ENCODE data around the gene CIT. TPM values are rescaled to one million over a fixed set of nuclear protein-coding genes. Genes with fewer than 3 reads are reported as not detected.
"Not testable (repeated sequence)": the region's sequence is repeated elsewhere in the genome, so short reads cannot be mapped to it uniquely, and the experiment has no call there.

Gene CIT, protein sequence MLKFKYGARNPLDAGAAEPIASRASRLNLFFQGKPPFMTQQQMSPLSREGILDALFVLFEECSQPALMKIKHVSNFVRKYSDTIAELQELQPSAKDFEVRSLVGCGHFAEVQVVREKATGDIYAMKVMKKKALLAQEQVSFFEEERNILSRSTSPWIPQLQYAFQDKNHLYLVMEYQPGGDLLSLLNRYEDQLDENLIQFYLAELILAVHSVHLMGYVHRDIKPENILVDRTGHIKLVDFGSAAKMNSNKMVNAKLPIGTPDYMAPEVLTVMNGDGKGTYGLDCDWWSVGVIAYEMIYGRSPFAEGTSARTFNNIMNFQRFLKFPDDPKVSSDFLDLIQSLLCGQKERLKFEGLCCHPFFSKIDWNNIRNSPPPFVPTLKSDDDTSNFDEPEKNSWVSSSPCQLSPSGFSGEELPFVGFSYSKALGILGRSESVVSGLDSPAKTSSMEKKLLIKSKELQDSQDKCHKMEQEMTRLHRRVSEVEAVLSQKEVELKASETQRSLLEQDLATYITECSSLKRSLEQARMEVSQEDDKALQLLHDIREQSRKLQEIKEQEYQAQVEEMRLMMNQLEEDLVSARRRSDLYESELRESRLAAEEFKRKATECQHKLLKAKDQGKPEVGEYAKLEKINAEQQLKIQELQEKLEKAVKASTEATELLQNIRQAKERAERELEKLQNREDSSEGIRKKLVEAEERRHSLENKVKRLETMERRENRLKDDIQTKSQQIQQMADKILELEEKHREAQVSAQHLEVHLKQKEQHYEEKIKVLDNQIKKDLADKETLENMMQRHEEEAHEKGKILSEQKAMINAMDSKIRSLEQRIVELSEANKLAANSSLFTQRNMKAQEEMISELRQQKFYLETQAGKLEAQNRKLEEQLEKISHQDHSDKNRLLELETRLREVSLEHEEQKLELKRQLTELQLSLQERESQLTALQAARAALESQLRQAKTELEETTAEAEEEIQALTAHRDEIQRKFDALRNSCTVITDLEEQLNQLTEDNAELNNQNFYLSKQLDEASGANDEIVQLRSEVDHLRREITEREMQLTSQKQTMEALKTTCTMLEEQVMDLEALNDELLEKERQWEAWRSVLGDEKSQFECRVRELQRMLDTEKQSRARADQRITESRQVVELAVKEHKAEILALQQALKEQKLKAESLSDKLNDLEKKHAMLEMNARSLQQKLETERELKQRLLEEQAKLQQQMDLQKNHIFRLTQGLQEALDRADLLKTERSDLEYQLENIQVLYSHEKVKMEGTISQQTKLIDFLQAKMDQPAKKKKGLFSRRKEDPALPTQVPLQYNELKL (N-terminal part only)
- total RNA-seq (2014; rRNA removed; shearing (Covaris generic); ENCODE audit: low replicate concordance), result 13.3 and 20.9 TPM in 2 replicates

DNA sequence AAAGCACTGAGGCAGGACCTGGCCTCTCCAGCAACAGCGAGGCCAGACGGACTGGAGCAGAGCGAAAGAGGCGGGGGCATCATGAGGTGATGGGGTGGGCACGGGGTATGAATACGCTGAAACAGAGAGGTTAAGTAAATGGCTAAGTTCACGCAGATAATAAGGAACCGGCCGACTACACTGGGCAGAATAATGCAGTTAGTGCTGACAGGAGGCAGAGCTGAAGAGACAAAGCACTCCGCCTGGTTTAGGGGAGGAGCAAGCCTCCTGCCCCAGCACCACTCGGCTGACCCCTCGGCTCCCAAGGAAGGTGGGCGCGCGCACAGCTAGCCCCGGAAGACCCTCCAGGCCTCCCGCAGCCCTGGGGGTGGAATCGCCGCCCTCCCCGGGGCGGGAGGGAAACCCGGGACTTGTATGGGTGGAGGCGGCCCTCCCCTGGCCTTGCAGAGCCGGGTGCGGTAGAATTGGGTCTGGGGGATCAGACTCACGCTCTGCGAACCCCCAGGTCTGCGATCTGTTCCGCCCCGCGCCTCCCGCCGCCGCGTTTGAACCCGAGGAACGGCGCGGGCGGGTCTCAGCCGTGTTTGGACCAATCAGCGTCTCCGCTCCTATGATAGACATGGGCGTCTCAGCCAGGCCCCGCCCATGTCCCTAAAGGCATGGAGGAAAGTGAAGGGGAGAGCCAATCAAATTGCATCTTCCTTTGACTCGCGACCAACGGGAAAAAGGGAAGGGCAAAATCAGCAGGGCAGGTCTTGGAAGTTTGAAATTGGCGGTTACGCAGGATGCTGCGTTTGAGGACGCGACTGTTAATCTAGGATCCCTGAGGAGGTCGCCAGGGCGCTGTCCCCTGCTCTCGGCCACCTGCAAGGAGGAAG lies at the start of gene CIT:
Gene CIT (minus strand): TSS at position 560 of the 878 bp plus-strand sequence. CDS start 1,152 bp downstream, outside the sequence.
- in situ Hi-C loops (cut with HindIII; ENCODE audit: low pct_unique_long_range_greater_than_20kb, low sequenced_read_pairs), result no loop called here
- peak; percentile 96 for DNase-seq (ENCODE audit: low read depth)

DNA sequence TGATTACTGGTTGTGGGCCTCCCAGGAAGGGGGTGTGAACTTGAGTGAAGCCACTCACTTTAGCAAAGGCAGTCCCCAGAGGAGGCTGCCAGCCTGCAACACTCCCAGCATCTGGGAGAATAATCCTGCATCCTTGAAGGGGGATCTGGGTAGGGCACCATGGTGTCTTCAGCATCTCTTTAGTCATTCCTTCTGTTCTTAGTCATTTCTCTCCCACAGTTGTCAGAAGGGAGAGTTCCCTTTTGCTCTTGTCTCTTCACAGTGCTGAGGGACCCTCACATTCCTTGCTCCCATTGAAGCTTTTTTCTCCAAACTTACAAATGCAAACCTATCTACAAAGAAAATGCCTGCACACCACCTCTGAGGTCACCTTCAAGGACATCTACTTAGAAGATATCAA lies 48.1 kb upstream of the CIT start:
- no peak for DNase-seq (ENCODE audit: low read depth)
- in situ Hi-C loops (cut with HindIII; ENCODE audit: low pct_unique_long_range_greater_than_20kb, low sequenced_read_pairs), result no loop called here

DNA sequence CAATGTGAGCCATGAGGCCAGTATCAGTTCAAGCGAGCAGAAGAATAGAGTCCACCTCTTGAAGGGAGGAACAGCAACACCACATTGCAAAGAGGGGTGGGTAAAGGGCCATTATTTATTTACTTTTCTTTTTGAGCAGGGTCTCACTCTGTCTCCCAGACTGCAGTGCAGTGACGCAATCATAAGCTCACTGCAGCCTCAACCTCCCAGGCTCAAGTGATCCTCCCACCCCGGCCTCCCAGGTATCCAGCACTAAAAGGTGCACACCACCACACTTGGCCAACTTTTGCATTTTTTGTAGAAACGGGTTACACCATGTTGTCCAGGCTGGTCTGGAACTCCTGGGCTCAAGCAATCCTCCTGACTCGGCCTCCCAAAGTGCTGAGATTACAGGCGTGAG lies 42.9 kb upstream of the CIT start:
- no peak for DNase-seq (ENCODE audit: low read depth)
- in situ Hi-C loops (cut with HindIII; ENCODE audit: low pct_unique_long_range_greater_than_20kb, low sequenced_read_pairs), result no loop called here

DNA sequence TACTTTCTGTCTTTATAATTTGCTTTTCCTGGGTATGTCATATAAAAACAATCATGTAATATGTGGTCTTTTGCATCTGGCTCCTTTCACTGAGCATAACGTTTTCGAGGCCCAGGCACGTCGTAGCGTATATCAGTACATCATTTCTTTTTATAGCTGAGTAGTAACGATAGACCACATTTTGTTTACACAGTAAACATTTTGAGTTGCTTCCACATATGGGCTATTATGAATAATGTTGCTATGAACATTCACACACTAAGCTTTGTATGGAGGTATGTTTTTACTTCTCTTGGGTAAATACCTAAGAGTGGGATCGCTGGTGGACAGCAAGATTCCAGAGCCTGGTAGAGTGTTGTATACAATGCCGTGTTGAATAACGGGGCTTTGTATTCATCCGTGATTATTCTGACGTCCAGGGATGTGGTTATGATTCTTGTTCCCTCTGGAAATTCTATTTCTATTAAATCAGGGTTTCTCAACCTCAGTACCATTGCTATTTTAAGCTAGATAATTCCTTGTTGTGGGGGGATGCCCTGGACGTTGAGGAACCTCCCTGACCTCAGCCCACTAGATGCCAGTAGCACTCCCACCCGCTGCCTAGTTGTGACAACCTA lies 38.9 kb upstream of the CIT start:
- in situ Hi-C loops (cut with HindIII; ENCODE audit: low pct_unique_long_range_greater_than_20kb, low sequenced_read_pairs), result no loop called here
- no peak for DNase-seq (ENCODE audit: low read depth)

DNA sequence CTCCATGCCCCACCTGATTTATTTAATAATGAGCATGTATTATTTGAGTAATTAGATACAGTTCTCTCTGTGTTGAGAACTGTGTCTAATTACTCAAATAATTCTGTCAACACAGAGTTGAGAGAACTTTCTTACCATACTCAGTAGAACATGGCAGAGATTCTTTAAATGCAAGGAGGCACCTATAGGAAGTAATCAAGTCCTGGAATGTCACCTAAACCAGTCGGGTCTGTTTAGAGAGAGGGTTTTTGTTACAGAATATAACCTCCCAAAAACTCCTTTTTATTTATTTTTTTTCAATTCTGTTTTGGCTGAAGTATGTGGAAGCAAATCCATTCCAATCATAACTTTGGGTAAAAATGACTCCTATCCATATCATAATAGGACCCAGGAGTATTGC lies 37.5 kb upstream of the CIT start:
- DNase-seq (ENCODE audit: low read depth), result no peak
- in situ Hi-C loops (cut with HindIII; ENCODE audit: low pct_unique_long_range_greater_than_20kb, low sequenced_read_pairs), result no loop called here

DNA sequence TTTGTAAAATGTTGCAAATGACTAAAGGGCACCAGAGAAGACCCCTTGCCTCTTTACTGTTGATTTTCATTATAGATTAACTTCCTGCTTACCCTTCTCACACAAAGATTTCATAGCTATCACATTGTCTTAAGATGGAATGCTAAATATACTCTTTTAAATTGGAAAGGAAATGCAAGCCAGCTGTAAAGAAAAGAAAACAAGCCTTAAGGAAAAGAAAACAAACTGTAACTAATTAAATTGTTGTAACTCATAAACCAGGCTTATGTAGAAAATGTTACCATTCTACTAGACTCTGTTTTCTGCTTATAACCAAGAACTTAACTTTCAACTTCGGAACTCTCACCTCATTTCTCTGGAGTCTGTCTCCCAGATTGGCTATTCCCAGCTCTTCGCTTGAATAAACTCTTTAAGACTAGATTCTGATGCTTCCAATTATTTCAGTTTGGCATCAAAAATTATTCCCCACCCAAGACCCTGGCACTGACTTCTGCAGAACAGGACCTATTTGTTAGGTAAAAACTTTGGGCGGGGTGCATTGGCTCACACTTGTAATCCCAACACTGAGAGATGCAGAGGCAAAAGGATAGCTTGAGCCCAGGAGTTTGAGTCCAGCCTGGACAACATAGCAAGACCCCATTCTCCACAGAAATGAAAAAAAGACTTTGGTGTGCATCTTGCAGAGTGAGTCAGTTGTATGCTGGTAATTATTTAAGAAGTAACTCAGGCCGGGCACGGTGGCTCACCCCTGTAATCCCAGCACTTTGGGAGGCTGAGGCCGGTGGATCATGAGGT lies 36.6 kb upstream of the CIT start:
- in situ Hi-C loops (cut with HindIII; ENCODE audit: low pct_unique_long_range_greater_than_20kb, low sequenced_read_pairs), result no loop called here
- DNase-seq (ENCODE audit: low read depth), result no peak

DNA sequence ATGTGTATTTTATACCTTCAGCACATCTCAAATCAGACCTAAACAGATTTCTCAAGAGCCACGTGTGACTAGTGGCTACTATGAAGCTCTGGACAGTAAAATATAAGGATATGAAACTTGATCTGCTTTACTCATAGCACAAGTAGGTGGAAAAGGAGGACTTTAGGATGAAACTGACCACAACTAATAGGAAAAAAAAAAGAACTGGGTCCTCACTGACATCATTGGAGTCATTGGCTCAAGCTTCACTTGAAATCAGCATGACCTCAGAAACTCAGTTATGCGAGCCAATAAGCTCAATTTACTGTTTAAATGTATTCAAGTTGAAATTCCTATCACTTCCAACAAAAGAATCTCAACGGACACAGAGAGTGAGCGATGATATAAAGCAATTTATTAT lies 34.1 kb upstream of the CIT start:
- in situ Hi-C loops (cut with HindIII; ENCODE audit: low pct_unique_long_range_greater_than_20kb, low sequenced_read_pairs), result no loop called here
- DNase-seq (ENCODE audit: low read depth), result no peak

DNA sequence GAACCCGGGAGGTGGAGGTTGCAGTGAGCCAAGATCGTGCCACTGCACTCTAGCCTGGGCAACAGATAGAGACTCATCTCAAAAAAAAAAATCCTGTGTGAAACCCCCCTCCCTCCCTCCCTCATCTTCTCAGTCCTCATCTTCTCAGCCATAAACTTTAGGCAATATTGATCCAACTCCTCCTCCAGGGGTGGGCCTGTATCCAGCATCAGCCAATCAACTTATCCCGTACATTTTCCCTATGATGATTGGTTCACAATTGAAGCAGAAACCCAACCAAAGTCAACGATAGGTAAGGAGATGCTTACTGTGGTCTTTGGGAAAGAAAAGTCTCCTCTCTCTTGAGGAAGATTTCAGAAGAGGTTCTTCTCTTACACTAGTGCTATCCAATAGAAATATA lies 33.5 kb upstream of the CIT start:
- in situ Hi-C loops (cut with HindIII; ENCODE audit: low pct_unique_long_range_greater_than_20kb, low sequenced_read_pairs), result no loop called here
- DNase-seq (ENCODE audit: low read depth), result no peak

DNA sequence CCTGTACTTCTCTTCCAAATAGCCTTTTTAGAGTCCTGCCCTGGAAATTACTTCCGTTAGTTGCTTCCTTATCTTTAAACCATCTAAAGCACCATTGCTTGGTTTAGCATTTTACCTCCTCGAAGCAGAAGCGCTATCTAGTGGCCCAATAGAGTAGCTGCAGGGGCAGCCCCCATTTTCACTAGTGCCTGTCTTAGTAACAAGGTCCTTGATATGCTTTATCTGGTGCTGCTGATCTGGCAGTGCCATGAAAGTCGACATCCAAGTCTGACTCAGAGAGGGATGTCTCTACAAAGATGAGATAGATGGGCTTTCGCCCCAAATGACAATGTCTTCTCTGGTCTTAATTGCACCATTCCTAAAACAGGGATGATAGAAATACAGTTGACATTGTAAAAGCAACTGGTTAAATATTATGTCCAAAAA lies 25.0 kb upstream of the CIT start:
- DNase-seq (ENCODE audit: low read depth), result peak; percentile 71
- in situ Hi-C loops (cut with HindIII; ENCODE audit: low pct_unique_long_range_greater_than_20kb, low sequenced_read_pairs), result no loop called here

DNA sequence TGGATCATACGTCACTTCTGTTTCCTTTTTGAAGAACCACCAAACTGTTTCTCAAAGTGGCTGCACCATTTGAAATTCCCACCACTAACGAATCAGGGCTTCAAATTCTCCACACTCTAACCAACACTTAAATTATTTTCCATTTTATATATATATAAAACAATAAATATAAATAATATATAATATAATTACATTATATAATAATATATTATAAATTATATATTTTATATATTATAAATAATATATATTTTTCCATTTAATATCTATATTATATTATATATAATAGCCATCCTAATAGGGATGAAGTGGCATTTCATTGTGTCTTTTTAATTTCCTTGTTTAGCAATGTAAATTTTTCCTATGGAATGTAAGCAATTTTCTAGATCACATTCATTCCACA lies 24.6 kb upstream of the CIT start:
- no peak for DNase-seq (ENCODE audit: low read depth)

DNA sequence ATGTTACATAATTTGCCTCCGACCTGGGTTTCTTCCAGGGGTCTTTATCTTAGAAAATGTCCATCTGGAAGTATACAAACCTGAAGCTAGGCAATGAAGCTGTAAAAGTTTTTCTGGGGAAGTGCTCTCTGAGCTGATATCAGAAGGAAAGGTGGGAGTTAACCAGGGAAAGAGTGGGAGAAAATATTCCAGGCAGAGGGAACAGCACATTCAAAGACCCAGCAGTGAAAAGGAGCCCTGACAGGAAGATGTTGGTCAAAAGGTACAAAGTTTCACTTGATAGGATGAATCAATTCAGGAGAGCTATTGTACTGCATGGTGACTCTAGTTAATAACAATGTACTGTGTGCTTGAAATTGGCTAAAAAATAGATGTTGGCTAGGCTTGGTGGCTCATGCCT lies 17.8 kb upstream of the CIT start:
- in situ Hi-C loops (cut with HindIII; ENCODE audit: low pct_unique_long_range_greater_than_20kb, low sequenced_read_pairs), result no loop called here

More for the DNA sequence above, 24.6 kb upstream of the CIT start:
- in situ Hi-C loops (cut with HindIII; ENCODE audit: low pct_unique_long_range_greater_than_20kb, low sequenced_read_pairs), result no loop called here

DNA sequence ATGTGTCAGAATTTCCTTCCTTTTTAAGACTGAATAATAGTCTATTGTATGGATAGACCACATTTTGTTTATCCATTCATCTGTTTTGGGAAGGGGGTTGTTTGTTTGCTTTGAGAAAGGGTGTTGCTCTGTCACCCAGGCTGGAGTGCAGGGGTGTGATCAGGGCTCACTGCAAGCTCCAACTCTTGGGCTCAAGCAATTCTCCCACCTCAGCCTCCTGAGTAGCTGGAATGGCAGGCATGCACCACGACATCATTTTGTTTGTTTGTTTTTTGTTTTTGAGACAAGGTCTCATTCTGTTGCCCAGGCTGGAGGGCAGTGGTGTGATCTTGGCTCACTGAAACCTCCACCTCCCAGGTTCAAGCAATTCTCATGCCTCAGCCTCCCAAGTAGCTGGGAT lies 15.5 kb upstream of the CIT start:
- in situ Hi-C loops (cut with HindIII; ENCODE audit: low pct_unique_long_range_greater_than_20kb, low sequenced_read_pairs); DNase-seq (ENCODE audit: low read depth): not testable (repeated sequence)

More for the DNA sequence above, 17.8 kb upstream of the CIT start:
- DNase-seq (ENCODE audit: low read depth), result no peak

DNA sequence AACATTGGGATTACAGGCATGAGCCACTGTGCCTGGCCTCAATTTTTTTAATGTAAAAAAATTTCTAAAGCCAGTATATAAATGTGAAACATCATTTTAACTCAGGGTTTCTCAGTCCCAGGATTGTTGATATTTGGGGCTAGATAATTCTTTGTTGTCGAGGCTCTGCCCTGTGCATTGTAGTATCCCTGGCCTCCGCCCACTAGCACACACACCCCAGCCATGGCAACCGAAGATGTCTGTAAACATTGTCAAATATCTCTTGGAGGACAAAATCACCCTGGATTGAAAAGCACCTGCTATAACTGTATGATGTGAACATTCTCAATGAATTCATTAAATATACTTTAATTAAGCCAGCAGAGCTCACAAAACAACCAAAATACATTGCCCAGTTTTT lies 8.4 kb upstream of the CIT start:
- DNase-seq (ENCODE audit: low read depth), result no peak
- in situ Hi-C loops (cut with HindIII; ENCODE audit: low pct_unique_long_range_greater_than_20kb, low sequenced_read_pairs), result no loop called here

DNA sequence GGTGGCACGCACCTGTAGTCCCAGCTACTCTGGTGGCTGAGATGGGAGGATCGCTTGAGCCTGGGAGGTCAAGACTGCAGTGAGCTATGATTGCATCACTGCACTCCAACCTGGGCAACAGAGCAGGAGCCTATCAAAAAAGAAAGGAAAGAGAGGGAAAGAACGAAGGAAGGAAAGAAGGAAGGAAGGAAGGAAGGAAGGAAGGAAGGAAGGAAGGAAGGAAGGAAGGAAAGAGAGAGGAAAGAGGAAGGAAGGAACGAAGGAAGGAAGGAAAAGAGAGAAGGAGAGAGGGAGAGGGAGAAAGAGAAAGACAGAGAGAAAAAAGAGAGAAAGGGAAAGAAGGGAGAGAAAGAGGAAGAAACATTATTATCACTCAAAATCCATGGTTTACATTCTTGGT lies 6.7 kb upstream of the CIT start:
- in situ Hi-C loops (cut with HindIII; ENCODE audit: low pct_unique_long_range_greater_than_20kb, low sequenced_read_pairs); DNase-seq (ENCODE audit: low read depth): not testable (repeated sequence)

DNA sequence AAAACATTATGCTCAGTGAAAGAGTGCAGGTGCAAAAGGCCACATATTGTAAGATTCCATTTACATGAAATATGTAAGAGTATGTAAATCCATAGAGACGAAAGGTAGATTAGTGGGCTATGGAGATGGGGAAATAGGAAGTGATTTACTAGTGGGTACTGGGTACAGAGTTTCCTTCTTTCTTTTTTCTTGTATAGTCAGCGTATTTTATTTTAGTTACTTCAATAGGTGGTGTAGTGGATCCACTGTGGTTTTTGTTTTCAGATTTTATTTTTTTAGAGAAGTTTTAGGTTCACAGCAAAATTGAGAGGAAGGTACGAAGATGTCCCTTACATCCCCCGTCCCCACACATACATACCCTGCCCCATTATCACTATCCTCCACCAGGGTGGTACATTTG lies 6.1 kb upstream of the CIT start:
- DNase-seq (ENCODE audit: low read depth), result no peak
- in situ Hi-C loops (cut with HindIII; ENCODE audit: low pct_unique_long_range_greater_than_20kb, low sequenced_read_pairs), result no loop called here

DNA sequence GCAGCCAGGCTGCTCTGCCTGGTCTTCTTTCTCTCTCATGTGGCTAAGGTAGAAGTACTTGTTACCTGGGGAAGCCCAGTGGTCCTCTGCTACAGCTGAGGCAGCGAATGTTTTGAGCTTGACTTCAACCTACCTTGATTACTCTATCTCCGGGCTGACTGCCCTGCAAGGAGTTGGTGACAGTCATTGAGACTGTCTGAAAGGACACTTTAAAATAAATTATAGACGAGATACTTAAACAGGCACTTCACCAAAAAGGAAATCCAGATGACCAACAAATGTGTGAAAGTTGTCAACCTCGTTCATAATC lies 474 bp upstream of the CIT start:
- in situ Hi-C loops (cut with HindIII; ENCODE audit: low pct_unique_long_range_greater_than_20kb, low sequenced_read_pairs), result no loop called here

DNA sequence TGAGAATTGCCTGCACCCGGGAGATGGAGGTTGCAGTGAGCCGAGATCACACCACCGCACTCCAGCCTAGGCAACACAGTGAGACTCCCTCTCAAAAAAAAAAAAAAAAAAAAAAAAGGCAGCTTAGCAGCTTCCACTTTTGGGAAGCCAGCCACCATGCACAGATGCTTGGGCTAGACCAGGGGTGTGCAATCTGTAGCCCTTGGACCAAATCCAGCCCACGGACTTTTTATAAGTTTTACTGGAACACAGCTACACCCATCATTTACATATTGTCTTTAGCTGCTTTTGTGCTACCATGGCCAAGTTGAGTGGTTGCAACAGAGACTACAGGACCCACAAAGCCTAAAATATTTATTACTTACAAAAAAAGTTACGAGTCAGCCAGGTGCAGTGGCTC lies 6.7 kb downstream of the CIT start:
- DNase-seq (ENCODE audit: low read depth), result no peak

More for the DNA sequence above, 474 bp upstream of the CIT start:
- no peak for DNase-seq (ENCODE audit: low read depth)

More for the DNA sequence above, 6.7 kb downstream of the CIT start:
- in situ Hi-C loops (cut with HindIII; ENCODE audit: low pct_unique_long_range_greater_than_20kb, low sequenced_read_pairs), result no loop called here
